Measurements from ENCODE around the gene EIF3K. TPM values are rescaled to one million over a fixed set of nuclear protein-coding genes. Genes with fewer than 3 reads are reported as not detected.
"Not testable (repeated sequence)": the region's sequence is repeated elsewhere in the genome, so short reads cannot be mapped to it uniquely, and the experiment has no call there.

EIF3K gene
- 210 and 317 TPM in 2 replicates for total RNA-seq

GRCh38 chr19:38618590-38619360 lies at the start of gene EIF3K:
Gene EIF3K, plus strand, starts transcription at chr19:38619188. Its CDS starts 81 bp downstream, at chr19:38619269.
- H3K4me1 ChIP-seq (ENCODE audit: insufficient read depth, low read length), result peaks cover 17% of the 10 kb centered on the region
- peak within 1 kb of the TSS; percentile 97 for H2AFZ ChIP-seq (ENCODE audit: low read length)
- no peak for TF ChIP-seq CTCF (IDR thresholded peaks at IDR 0.05; ENCODE audit: extremely low read depth, low read depth, low read length)
- DNase-seq (ENCODE audit: insufficient read length, low spot score, missing footprints), result peak; percentile 99
- peaks cover 10% of the 10 kb centered on the region for H4K20me1 ChIP-seq (ENCODE audit: insufficient read depth, low read length)
- H3K36me3 ChIP-seq (ENCODE audit: insufficient read depth, low read length), result peaks cover 23% of the 10 kb centered on the region
- H3K79me2 ChIP-seq (ENCODE audit: insufficient read depth, low read length), result peaks cover 23% of the 10 kb centered on the region
- peak within 1 kb of the TSS; percentile 88 for H3K27ac ChIP-seq (ENCODE audit: low read depth, low read length)
- peak within 1 kb of the TSS; percentile 93 for H3K4me3 ChIP-seq (ENCODE audit: insufficient read depth, low read length)
- H3K9me3 ChIP-seq (ENCODE audit: low read depth, low read length), result no peaks in the 10 kb centered on the region
- H3K27me3 ChIP-seq (ENCODE audit: insufficient read depth, low read length), result no peaks in the 10 kb centered on the region
- peak within 1 kb of the TSS; percentile 99 for H3K4me2 ChIP-seq (ENCODE audit: insufficient read depth, low read length)

GRCh38 chr19:38569368-38569983 lies 49.5 kb upstream of the EIF3K start:
- H3K27ac ChIP-seq (ENCODE audit: low read depth, low read length), result no peak overlapping the region
- peaks cover 9% of the 10 kb centered on the region for H3K27me3 ChIP-seq (ENCODE audit: insufficient read depth, low read length)
- no peak overlapping the region for H3K4me3 ChIP-seq (ENCODE audit: insufficient read depth, low read length)
- no peak for DNase-seq (ENCODE audit: insufficient read length, low spot score, missing footprints)
- no peak overlapping the region for H2AFZ ChIP-seq (ENCODE audit: low read length)
- H3K4me2 ChIP-seq (ENCODE audit: insufficient read depth, low read length), result no peak overlapping the region
- H3K9me3 ChIP-seq (ENCODE audit: low read depth, low read length), result no peaks in the 10 kb centered on the region
- H3K36me3 ChIP-seq (ENCODE audit: insufficient read depth, low read length), result no peaks in the 10 kb centered on the region
- H3K79me2 ChIP-seq (ENCODE audit: insufficient read depth, low read length), result no peaks in the 10 kb centered on the region
- H3K4me1 ChIP-seq (ENCODE audit: insufficient read depth, low read length), result no peaks in the 10 kb centered on the region
- TF ChIP-seq CTCF (IDR thresholded peaks at IDR 0.05; ENCODE audit: extremely low read depth, low read depth, low read length), result no peak
- H4K20me1 ChIP-seq (ENCODE audit: insufficient read depth, low read length), result no peaks in the 10 kb centered on the region

- Histone ChIP-seq H2AFZ (ENCODE audit: low read length) (no peak overlapping the region), H3K9me3 (ENCODE audit: low read depth, low read length) (no peaks in the 10 kb centered on the region), H3K4me2 (ENCODE audit: insufficient read depth, low read length) (no peak overlapping the region), H3K4me1 (ENCODE audit: insufficient read depth, low read length) (no peaks in the 10 kb centered on the region), H3K27me3 (ENCODE audit: insufficient read depth, low read length) (no peaks in the 10 kb centered on the region), H3K36me3 (ENCODE audit: insufficient read depth, low read length) (no peaks in the 10 kb centered on the region), H3K4me3 (ENCODE audit: insufficient read depth, low read length) (no peak overlapping the region), H4K20me1 (ENCODE audit: insufficient read depth, low read length) (no peaks in the 10 kb centered on the region), H3K27ac (ENCODE audit: low read depth, low read length) (no peak overlapping the region), H3K79me2 (ENCODE audit: insufficient read depth, low read length) (no peaks in the 10 kb centered on the region)
- DNase-seq (ENCODE audit: insufficient read length, low spot score, missing footprints), result no peak
- no peak for TF ChIP-seq CTCF (IDR thresholded peaks at IDR 0.05; ENCODE audit: extremely low read depth, low read depth, low read length)
Measured at GRCh38 chr19:38571682-38572081, 47.3 kb upstream of the EIF3K start.

GRCh38 chr19:38577826-38578225 lies 41.2 kb upstream of the EIF3K start:
- Histone ChIP-seq H3K4me2 (ENCODE audit: insufficient read depth, low read length) (no peak overlapping the region), H3K36me3 (ENCODE audit: insufficient read depth, low read length) (no peaks in the 10 kb centered on the region), H3K79me2 (ENCODE audit: insufficient read depth, low read length) (no peaks in the 10 kb centered on the region), H3K4me1 (ENCODE audit: insufficient read depth, low read length) (no peaks in the 10 kb centered on the region), H3K9me3 (ENCODE audit: low read depth, low read length) (no peaks in the 10 kb centered on the region), H2AFZ (ENCODE audit: low read length) (no peak overlapping the region), H3K4me3 (ENCODE audit: insufficient read depth, low read length) (no peak overlapping the region), H3K27me3 (ENCODE audit: insufficient read depth, low read length) (no peaks in the 10 kb centered on the region), H4K20me1 (ENCODE audit: insufficient read depth, low read length) (no peaks in the 10 kb centered on the region), H3K27ac (ENCODE audit: low read depth, low read length) (no peak overlapping the region)
- DNase-seq (ENCODE audit: insufficient read length, low spot score, missing footprints), result no peak
- no peak for TF ChIP-seq CTCF (IDR thresholded peaks at IDR 0.05; ENCODE audit: extremely low read depth, low read depth, low read length)

GRCh38 chr19:38579304-38579703 lies 39.7 kb upstream of the EIF3K start:
- H2AFZ ChIP-seq (ENCODE audit: low read length); H3K27ac ChIP-seq (ENCODE audit: low read depth, low read length); H3K79me2 ChIP-seq (ENCODE audit: insufficient read depth, low read length); H3K4me3 ChIP-seq (ENCODE audit: insufficient read depth, low read length); H3K9me3 ChIP-seq (ENCODE audit: low read depth, low read length); H3K36me3 ChIP-seq (ENCODE audit: insufficient read depth, low read length); H3K4me1 ChIP-seq (ENCODE audit: insufficient read depth, low read length); H3K27me3 ChIP-seq (ENCODE audit: insufficient read depth, low read length); H4K20me1 ChIP-seq (ENCODE audit: insufficient read depth, low read length); H3K4me2 ChIP-seq (ENCODE audit: insufficient read depth, low read length); DNase-seq (ENCODE audit: insufficient read length, low spot score, missing footprints): not testable (repeated sequence)
